ENCODE data around the gene PAK4.

- TF ChIP-seq, protein P1, sequence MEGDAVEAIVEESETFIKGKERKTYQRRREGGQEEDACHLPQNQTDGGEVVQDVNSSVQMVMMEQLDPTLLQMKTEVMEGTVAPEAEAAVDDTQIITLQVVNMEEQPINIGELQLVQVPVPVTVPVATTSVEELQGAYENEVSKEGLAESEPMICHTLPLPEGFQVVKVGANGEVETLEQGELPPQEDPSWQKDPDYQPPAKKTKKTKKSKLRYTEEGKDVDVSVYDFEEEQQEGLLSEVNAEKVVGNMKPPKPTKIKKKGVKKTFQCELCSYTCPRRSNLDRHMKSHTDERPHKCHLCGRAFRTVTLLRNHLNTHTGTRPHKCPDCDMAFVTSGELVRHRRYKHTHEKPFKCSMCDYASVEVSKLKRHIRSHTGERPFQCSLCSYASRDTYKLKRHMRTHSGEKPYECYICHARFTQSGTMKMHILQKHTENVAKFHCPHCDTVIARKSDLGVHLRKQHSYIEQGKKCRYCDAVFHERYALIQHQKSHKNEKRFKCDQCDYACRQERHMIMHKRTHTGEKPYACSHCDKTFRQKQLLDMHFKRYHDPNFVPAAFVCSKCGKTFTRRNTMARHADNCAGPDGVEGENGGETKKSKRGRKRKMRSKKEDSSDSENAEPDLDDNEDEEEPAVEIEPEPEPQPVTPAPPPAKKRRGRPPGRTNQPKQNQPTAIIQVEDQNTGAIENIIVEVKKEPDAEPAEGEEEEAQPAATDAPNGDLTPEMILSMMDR (optimal IDR thresholded peaks at IDR 0.05 in 1 of 3, IDR thresholded peaks at IDR 0.05 in 1 of 3, conservative IDR thresholded peaks at IDR 0.05 in 1 of 3; ENCODE audit: extremely low read depth in 1 of 3, insufficient read depth in 2 of 3, low read length in 3 of 3) = no peak
- no peak for TF ChIP-seq EZH2 (IDR thresholded peaks at IDR 0.05; ENCODE audit: low read length)
These were observed 43.7 kb downstream of the PAK4 start for GRCh38 chr19:39169143-39169810.
